GM18951 (cell line): Measurements from ENCODE around the gene FAXDC2.

Experiments
- POLR2A ChIP-seq: IDR thresholded peaks from 4 replicates; pipeline ENCODE4 v1.6.1; 2011; ENCODE audit warnings: mild to moderate bottlenecking; ENCODE audit not compliant: insufficient read length, insufficient read depth; ENCODE audit errors: extremely low read depth
- in situ Hi-C: fragments of 300-500 bp; cut with MboI; formaldehyde crosslinking; loops from one replicate; pipeline ENCODE4 v1.12.0; 2022; ENCODE audit warnings: low sequenced_read_pairs, mixed read lengths, inconsistent platforms; ENCODE audit not compliant: unreplicated experiment

FAXDC2 gene, protein sequence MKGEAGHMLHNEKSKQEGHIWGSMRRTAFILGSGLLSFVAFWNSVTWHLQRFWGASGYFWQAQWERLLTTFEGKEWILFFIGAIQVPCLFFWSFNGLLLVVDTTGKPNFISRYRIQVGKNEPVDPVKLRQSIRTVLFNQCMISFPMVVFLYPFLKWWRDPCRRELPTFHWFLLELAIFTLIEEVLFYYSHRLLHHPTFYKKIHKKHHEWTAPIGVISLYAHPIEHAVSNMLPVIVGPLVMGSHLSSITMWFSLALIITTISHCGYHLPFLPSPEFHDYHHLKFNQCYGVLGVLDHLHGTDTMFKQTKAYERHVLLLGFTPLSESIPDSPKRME

DNA sequence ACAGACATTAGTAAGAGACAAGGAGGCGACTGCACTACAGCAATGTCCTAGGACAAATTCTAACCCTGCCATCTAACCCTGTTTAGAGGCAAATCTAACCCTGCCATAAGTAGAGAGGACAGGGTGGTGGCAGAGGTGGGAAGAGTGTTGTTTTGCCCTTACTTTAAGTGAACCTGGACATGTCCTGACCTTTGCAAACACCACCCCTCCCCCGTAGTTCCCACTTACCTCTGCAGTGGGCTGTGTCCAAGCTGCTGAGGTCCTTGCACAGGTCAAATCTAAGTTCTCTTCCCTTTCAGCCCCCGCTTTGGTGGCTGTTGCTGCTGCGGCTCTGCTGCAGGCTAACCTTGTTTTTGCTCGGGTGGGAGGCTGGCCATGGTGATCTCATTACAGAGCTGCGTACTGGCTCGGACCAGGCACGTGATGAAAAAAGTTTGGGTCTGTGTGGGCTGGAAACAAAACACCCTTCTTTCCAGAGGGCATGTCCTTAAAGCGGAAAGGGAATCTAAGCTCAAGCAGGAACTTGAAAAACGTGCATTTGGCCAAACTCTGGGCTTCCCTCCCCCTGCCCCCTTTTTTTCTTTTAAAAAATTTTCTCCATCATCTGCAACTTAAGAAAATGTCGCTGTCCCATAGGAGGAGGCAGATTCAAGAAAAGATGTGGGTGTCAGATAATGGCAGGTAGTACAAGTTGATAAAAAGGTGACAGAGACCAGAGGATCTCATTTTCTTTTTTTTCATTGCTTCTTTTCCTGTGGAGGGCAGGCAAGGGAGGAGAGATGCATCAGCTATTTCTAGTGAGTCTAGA is at the start of gene FAXDC2:
TSS of gene FAXDC2 (minus strand) at position 349 of the 808 bp plus-strand sequence. CDS start 12,425 bp downstream, outside the sequence.
- in situ Hi-C loops = no loop called here
- no peak for TF ChIP-seq POLR2A

- in situ Hi-C loops = no loop called here
- no peak for TF ChIP-seq POLR2A
Measured at GRCh38 chr5:154900066-154900465, 49.7 kb upstream of the FAXDC2 start.

- TF ChIP-seq POLR2A = no peak
Measured at GRCh38 chr5:154899151-154899816, 48.9 kb upstream of the FAXDC2 start.

DNA sequence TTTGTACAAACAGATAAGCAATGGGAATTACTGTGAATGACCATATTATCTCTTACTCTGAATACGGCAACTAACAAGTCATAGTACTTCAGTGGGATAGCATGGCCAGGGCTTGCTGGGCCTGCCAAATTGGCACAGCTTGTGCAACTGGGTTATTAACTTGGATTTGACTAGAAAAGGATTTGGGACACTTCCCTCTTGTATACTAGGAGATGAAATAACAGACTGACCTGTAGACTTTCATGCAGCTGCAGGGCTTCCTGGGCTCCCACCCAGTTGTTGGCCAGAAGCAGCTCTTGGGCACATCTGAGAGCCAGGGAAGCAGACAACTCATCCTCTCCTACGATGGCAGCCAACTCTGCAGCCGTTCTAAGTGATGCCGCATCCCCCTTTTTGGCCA is 47.8 kb upstream of the FAXDC2 start:
- in situ Hi-C loops = no loop called here
- no peak for TF ChIP-seq POLR2A

More at GRCh38 chr5:154899151-154899816, 48.9 kb upstream of the FAXDC2 start:
- in situ Hi-C loops = no loop called here

DNA sequence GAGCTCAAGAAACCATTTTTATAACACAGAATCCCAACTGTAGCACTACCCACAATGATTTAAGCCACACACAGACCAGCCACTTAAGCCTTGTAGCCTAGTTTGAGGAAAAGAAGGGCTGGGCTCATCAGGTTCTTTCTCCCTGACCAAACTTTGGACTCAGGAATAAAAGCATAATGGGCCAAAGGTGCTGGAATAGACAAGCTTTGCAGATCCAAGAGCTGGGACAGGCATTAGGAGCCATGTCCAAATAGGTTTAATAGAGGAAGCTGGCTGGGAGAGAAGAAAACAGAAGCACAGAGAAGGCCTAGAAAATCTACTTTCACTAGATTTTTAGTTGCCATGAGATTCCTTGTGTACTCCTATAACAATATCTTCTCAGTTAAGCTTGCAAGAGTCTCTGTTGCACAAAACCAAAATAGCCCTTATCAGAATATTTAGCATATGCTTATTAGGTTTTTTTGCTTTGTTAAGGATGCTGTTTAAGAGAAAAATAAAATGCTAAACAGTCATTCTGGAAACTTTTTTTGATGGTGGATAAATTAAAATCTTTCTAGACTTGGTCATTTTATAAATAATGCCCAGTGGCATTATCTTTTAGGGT is 46.3 kb upstream of the FAXDC2 start:
- TF ChIP-seq POLR2A = no peak
- in situ Hi-C loops = no loop called here

DNA sequence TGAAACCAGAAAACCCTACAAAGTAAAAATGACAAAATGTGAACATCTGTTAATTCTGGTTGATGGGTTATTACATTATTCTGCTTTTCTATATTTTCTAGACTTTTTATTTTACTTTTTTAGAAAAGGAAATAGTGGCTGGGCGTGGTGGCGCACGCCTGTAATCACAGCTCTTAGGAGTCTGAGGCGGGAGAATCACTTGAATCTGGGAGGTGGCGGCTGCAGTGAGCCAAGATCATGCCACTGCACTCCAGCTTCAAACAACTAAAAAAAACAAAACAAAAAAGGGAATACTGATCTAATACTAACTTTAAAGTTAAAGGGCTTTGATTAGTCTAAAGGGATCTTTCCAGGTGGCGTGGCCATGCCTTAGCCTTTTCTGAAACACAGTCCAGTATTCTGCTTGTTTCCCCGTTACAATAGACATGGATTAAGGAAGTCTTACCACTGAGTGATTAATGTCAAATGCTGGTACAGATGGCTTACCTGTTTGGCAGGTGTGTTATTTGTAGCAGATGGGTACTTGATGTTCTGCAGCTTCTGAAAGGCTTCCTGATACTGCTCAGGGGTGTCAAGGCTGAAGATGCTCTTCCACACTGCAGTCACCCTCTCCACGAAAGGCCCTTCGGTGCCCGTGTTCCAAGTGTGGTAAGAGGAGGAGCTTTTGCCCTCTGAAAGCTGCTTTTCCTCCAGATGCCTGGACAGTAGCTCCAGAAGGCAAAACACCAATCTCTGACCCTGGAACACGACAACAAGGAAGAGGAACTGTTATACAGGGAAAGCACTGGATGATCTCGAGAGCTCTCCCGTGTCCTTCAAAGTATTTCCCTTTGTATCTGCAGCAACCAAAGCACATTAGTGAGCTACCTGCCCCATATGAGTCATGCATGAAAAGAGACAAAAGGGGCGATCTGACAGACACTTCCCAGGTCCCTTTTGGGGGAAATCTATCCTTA is 45.5 kb upstream of the FAXDC2 start:
- in situ Hi-C loops = no loop called here
- TF ChIP-seq POLR2A = no peak

GRCh38 chr5:154893381-154893780 is 43.0 kb upstream of the FAXDC2 start:
- no peak for TF ChIP-seq POLR2A
- in situ Hi-C loops = no loop called here

DNA sequence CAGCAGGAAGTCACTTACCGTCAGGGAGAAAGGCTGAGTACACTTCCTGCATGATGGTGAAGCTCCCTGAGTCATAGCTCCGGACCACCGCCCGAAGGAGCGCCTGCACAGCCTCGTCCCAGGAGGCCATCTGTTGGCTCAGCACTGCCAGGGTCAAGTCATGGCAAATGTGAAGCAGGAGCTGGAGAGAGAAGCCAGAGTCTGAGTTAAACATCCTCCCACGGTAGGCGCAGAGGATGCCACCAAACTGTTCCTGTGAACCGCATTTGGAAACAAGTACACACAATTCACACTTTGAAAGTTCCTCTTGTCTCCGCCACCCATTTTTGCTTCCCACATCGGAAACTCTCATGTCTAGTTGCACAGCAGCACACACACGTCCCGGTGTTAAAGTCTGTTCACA is 42.0 kb upstream of the FAXDC2 start:
- no peak for TF ChIP-seq POLR2A
- in situ Hi-C loops = no loop called here

DNA sequence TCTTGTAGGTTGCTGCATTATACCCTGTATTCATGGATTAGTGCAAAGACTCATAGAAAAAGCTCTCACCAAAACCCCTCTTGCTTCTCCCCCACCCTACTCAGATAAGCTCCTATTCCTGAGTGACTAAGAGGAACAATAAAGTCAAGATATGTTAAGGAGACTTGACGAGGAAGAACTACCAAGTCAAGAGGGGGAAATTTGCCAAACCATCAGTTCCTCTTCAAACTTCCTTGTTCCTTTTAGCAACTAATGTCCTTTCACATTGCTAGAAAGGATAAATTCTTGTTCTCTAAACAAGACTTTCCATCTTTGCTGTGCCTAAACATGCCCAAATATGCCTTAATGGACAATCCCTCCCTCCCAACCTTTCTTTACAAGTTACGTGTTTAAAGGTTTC is 35.0 kb upstream of the FAXDC2 start:
- in situ Hi-C loops = no loop called here
- TF ChIP-seq POLR2A = no peak

GRCh38 chr5:154884424-154884823 is 34.0 kb upstream of the FAXDC2 start:
- in situ Hi-C loops = no loop called here
- TF ChIP-seq POLR2A = no peak

DNA sequence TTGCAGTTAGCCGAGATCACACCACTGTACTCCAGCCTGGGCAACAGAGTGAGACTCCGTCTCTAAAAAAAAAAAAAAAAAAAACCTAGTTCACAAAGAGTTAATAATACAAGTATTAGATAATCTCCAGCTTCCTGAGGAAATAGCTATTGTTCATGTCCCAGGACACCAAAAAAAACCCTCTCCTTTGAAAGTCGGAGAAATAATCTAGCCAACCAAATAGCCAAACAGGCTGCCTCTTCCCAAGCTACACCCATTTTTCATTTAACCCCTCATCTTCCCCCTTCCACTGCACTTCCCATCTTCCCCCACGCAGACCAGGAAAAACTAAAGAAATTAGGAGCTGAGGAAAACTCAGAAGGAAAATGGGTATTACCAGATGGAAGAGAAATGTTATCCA is 31.6 kb upstream of the FAXDC2 start:
- in situ Hi-C loops = no loop called here
- TF ChIP-seq POLR2A = no peak

GRCh38 chr5:154878642-154879335 is 28.4 kb upstream of the FAXDC2 start:
- TF ChIP-seq POLR2A = no peak
- in situ Hi-C loops = no loop called here

GRCh38 chr5:154873791-154874331 is 23.5 kb upstream of the FAXDC2 start:
- in situ Hi-C loops = no loop called here
- no peak for TF ChIP-seq POLR2A
